ENCODE measurements around the gene ANP32A. TPM values are rescaled to one million over a fixed set of nuclear protein-coding genes. Genes with fewer than 3 reads are reported as not detected.

ANP32A gene
- total RNA-seq, 5 donors from 2014 or later (not counting 1 experiment from before 2014, with no cell fraction given): 93.2 to 123 (median 116) TPM

- no peak overlapping the region for H3K27ac Mint-ChIP-seq
Measured at GRCh38 chr15:68773036-68773435, 47.7 kb downstream of the ANP32A start.

GRCh38 chr15:68770216-68770615 is 50.5 kb downstream of the ANP32A start:
- H3K9me3 Mint-ChIP-seq: no peaks in the 10 kb centered on the region
- ChIA-PET POLR2A (no interaction called here), CTCF (no interaction called here)
- H3K4me3 Mint-ChIP-seq: no peak overlapping the region
- Histone ChIP-seq H3K4me3 (ENCODE audit: control insufficient read depth in 1 of 2, extremely low read depth in 1 of 2, low read length in 1 of 2) (no peak overlapping the region), H3K4me1 (ENCODE audit: control insufficient read depth in 1 of 2, extremely low read depth in 1 of 2, insufficient read depth in 2 of 2, low read length in 2 of 2) (no peaks in the 10 kb centered on the region), H3K9me3 (no peaks in the 10 kb centered on the region), H3K27me3 (replicated peaks in 1 of 2; ENCODE audit: control insufficient read depth in 2 of 2, extremely low read depth in 1 of 2, insufficient read depth in 2 of 2, low read length in 1 of 2) (peaks cover 0 to 6% of the 10 kb centered on the region in 2 experiments), H3K27ac (ENCODE audit: low read length) (no peak overlapping the region), H3K36me3 (ENCODE audit: control insufficient read depth in 2 of 2, extremely low read depth in 1 of 2, insufficient read depth in 1 of 2, low read length in 1 of 2) (no peaks in the 10 kb centered on the region)
- no peaks in the 10 kb centered on the region for H3K36me3 Mint-ChIP-seq
- H3K4me1 Mint-ChIP-seq: no peaks in the 10 kb centered on the region
- H3K27ac Mint-ChIP-seq: no peak overlapping the region
- H3K27me3 Mint-ChIP-seq: peaks cover 3 to 4% of the 10 kb centered on the region in 2 donors
- no peak for ATAC-seq (replicated peaks in 1 of 4)
- no peak for DNase-seq

More at GRCh38 chr15:68773036-68773435, 47.7 kb downstream of the ANP32A start:
- Mint-ChIP-seq H3K27me3 (peaks cover 3 to 4% of the 10 kb centered on the region in 2 donors), H3K4me3 (no peak overlapping the region), H3K4me1 (no peaks in the 10 kb centered on the region), H3K36me3 (no peaks in the 10 kb centered on the region), H3K9me3 (no peaks in the 10 kb centered on the region)
- CTCF ChIA-PET: no interaction called here
- Histone ChIP-seq H3K4me3 (ENCODE audit: control insufficient read depth in 1 of 2, extremely low read depth in 1 of 2, low read length in 1 of 2) (no peak overlapping the region), H3K36me3 (ENCODE audit: control insufficient read depth in 2 of 2, extremely low read depth in 1 of 2, insufficient read depth in 1 of 2, low read length in 1 of 2) (no peaks in the 10 kb centered on the region), H3K4me1 (ENCODE audit: control insufficient read depth in 1 of 2, extremely low read depth in 1 of 2, insufficient read depth in 2 of 2, low read length in 2 of 2) (no peaks in the 10 kb centered on the region), H3K9me3 (no peaks in the 10 kb centered on the region), H3K27me3 (replicated peaks in 1 of 2; ENCODE audit: control insufficient read depth in 2 of 2, extremely low read depth in 1 of 2, insufficient read depth in 2 of 2, low read length in 1 of 2) (peaks cover 0 to 4% of the 10 kb centered on the region in 2 experiments), H3K27ac (ENCODE audit: low read length) (no peak overlapping the region)
- POLR2A ChIA-PET: no interaction called here
- DNase-seq: no peak
- no peak for ATAC-seq (replicated peaks in 1 of 4)
- WGBS (ENCODE audit: insufficient coverage): no CpG with 5 or more reads among the region's 2 CpGs

GRCh38 chr15:68769702-68770101 is 51.0 kb downstream of the ANP32A start:
- ATAC-seq (replicated peaks in 1 of 4) (no peak), DNase-seq (no peak)
- no peak overlapping the region for H3K27ac Mint-ChIP-seq
- no peaks in the 10 kb centered on the region for H3K4me1 ChIP-seq (ENCODE audit: control insufficient read depth in 1 of 2, extremely low read depth in 1 of 2, insufficient read depth in 2 of 2, low read length in 2 of 2)
- WGBS (ENCODE audit: insufficient coverage): 86% methylated on average over 2 of the region's 2 CpGs
- H3K36me3 Mint-ChIP-seq: no peaks in the 10 kb centered on the region
- H3K9me3 ChIP-seq: no peaks in the 10 kb centered on the region
- H3K36me3 ChIP-seq (ENCODE audit: control insufficient read depth in 2 of 2, extremely low read depth in 1 of 2, insufficient read depth in 1 of 2, low read length in 1 of 2): no peaks in the 10 kb centered on the region
- no peaks in the 10 kb centered on the region for H3K4me1 Mint-ChIP-seq
- H3K27ac ChIP-seq (ENCODE audit: low read length): no peak overlapping the region
- no peaks in the 10 kb centered on the region for H3K9me3 Mint-ChIP-seq
- CTCF ChIA-PET: no interaction called here
- POLR2A ChIA-PET: interaction anchor here in 1 of 2 donors (0.6 kb wide), 1 partner anchor 19 kb away, joined by 5 read pairs; no protein-coding TSS in a partner anchor
- H3K4me3 ChIP-seq (ENCODE audit: control insufficient read depth in 1 of 2, extremely low read depth in 1 of 2, low read length in 1 of 2): no peak overlapping the region
- no peak overlapping the region for H3K4me3 Mint-ChIP-seq
- H3K27me3 ChIP-seq (replicated peaks in 1 of 2; ENCODE audit: control insufficient read depth in 2 of 2, extremely low read depth in 1 of 2, insufficient read depth in 2 of 2, low read length in 1 of 2): peaks cover 0 to 6% of the 10 kb centered on the region in 2 experiments
- H3K27me3 Mint-ChIP-seq: peaks cover 3 to 4% of the 10 kb centered on the region in 2 donors

DNA sequence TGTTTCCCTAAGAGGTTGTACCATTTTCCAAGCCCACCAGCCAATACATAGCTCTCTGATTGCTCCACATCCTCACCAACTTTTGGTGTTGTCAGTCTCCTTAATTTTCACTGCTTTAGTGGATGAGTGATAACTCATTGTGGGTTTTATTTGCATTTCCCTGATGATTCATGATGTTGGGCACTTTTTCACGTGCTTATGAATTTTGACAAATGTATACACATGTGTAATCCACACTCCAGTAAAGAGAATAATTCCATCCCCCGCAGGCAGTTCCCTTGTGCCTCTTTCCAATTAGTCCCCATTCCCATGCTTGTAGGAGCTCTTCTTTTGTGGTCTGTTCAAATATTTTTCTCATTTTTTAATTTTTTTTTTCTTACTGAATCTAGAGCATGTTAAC is 52.4 kb downstream of the ANP32A start:
- Histone ChIP-seq H3K4me1 (ENCODE audit: control insufficient read depth in 1 of 2, extremely low read depth in 1 of 2, insufficient read depth in 2 of 2, low read length in 2 of 2) (no peaks in the 10 kb centered on the region), H3K27ac (ENCODE audit: low read length) (no peak overlapping the region), H3K9me3 (no peaks in the 10 kb centered on the region), H3K27me3 (replicated peaks in 1 of 2; ENCODE audit: control insufficient read depth in 2 of 2, extremely low read depth in 1 of 2, insufficient read depth in 2 of 2, low read length in 1 of 2) (peaks cover 0 to 6% of the 10 kb centered on the region in 2 experiments), H3K36me3 (ENCODE audit: control insufficient read depth in 2 of 2, extremely low read depth in 1 of 2, insufficient read depth in 1 of 2, low read length in 1 of 2) (no peaks in the 10 kb centered on the region), H3K4me3 (ENCODE audit: control insufficient read depth in 1 of 2, extremely low read depth in 1 of 2, low read length in 1 of 2) (no peak overlapping the region)
- H3K27me3 Mint-ChIP-seq: peaks cover 3 to 4% of the 10 kb centered on the region in 2 donors
- DNase-seq (no peak), ATAC-seq (replicated peaks in 1 of 4) (no peak)
- H3K36me3 Mint-ChIP-seq: no peaks in the 10 kb centered on the region
- no peak overlapping the region for H3K4me3 Mint-ChIP-seq
- WGBS (ENCODE audit: insufficient coverage): no CpG with 5 or more reads among the region's 2 CpGs
- no peak overlapping the region for H3K27ac Mint-ChIP-seq
- CTCF ChIA-PET: no interaction called here
- POLR2A ChIA-PET: no interaction called here
- H3K4me1 Mint-ChIP-seq: no peaks in the 10 kb centered on the region
- H3K9me3 Mint-ChIP-seq: no peaks in the 10 kb centered on the region

GRCh38 chr15:68767833-68768232 is 52.9 kb downstream of the ANP32A start:
- Histone ChIP-seq H3K4me3 (ENCODE audit: control insufficient read depth in 1 of 2, extremely low read depth in 1 of 2, low read length in 1 of 2) (no peak overlapping the region), H3K27me3 (replicated peaks in 1 of 2; ENCODE audit: control insufficient read depth in 2 of 2, extremely low read depth in 1 of 2, insufficient read depth in 2 of 2, low read length in 1 of 2) (peaks cover 0 to 6% of the 10 kb centered on the region in 2 experiments), H3K27ac (ENCODE audit: low read length) (no peak overlapping the region), H3K9me3 (no peaks in the 10 kb centered on the region), H3K4me1 (ENCODE audit: control insufficient read depth in 1 of 2, extremely low read depth in 1 of 2, insufficient read depth in 2 of 2, low read length in 2 of 2) (no peaks in the 10 kb centered on the region), H3K36me3 (ENCODE audit: control insufficient read depth in 2 of 2, extremely low read depth in 1 of 2, insufficient read depth in 1 of 2, low read length in 1 of 2) (no peaks in the 10 kb centered on the region)
- ATAC-seq (replicated peaks in 1 of 4): no peak
- DNase-seq: no peak
- Mint-ChIP-seq H3K4me1 (no peaks in the 10 kb centered on the region), H3K27me3 (peaks cover 3 to 4% of the 10 kb centered on the region in 2 donors), H3K4me3 (no peak overlapping the region), H3K36me3 (no peaks in the 10 kb centered on the region), H3K27ac (no peak overlapping the region), H3K9me3 (no peaks in the 10 kb centered on the region)
- POLR2A ChIA-PET: no interaction called here
- WGBS (ENCODE audit: insufficient coverage): no CpG with 5 or more reads among the region's 4 CpGs
- CTCF ChIA-PET: no interaction called here

- H3K9me3 ChIP-seq: no peaks in the 10 kb centered on the region
- ChIA-PET CTCF (interaction anchor here in 1 of 2 donors (0.5 to 0.6 kb wide), 2 partner anchors 8 to 639 kb away, joined by 3 to 4 read pairs; no protein-coding TSS in a partner anchor), POLR2A (no interaction called here)
- ATAC-seq (replicated peaks in 1 of 4): no peak
- Mint-ChIP-seq H3K9me3 (no peaks in the 10 kb centered on the region), H3K4me1 (no peaks in the 10 kb centered on the region), H3K27me3 (peaks cover 3 to 9% of the 10 kb centered on the region in 2 donors), H3K4me3 (no peak overlapping the region), H3K36me3 (no peaks in the 10 kb centered on the region), H3K27ac (no peak overlapping the region)
- no peaks in the 10 kb centered on the region for H3K4me1 ChIP-seq (ENCODE audit: control insufficient read depth in 1 of 2, extremely low read depth in 1 of 2, insufficient read depth in 2 of 2, low read length in 2 of 2)
- no peak for DNase-seq
- no peaks in the 10 kb centered on the region for H3K36me3 ChIP-seq (ENCODE audit: control insufficient read depth in 2 of 2, extremely low read depth in 1 of 2, insufficient read depth in 1 of 2, low read length in 1 of 2)
- peaks cover 0 to 6% of the 10 kb centered on the region in 2 experiments for H3K27me3 ChIP-seq (replicated peaks in 1 of 2; ENCODE audit: control insufficient read depth in 2 of 2, extremely low read depth in 1 of 2, insufficient read depth in 2 of 2, low read length in 1 of 2)
- 100% methylated on average over 1 of the region's 11 CpGs for WGBS (ENCODE audit: insufficient coverage)
- no peak overlapping the region for H3K27ac ChIP-seq (ENCODE audit: low read length)
- no peak overlapping the region for H3K4me3 ChIP-seq (ENCODE audit: control insufficient read depth in 1 of 2, extremely low read depth in 1 of 2, low read length in 1 of 2)
Measured at GRCh38 chr15:68765602-68766368, 54.9 kb downstream of the ANP32A start.

Measured in T-cell (primary cell).